Stimulated activated CD8-positive, alpha-beta memory T cell treated with anti-CD3 and anti-CD28 coated beads, Interleukin-15, amount 100 ng/mL, for 24 hours (primary cell): ENCODE measurements around the gene MARS1.
"Not testable (repeated sequence)": the region's sequence is repeated elsewhere in the genome, so short reads cannot be mapped to it uniquely, and the experiment has no call there.

Experiments
- DNase-seq: peaks from one replicate; pipeline ENCODE4 v3.0.0-alpha.2; 2020; ENCODE audit warnings: low read depth

MARS1 gene

GRCh38 chr12:57495051-57495701 is 7.3 kb downstream of the MARS1 start:
- not testable (repeated sequence) for DNase-seq

GRCh38 chr12:57496822-57497221 is 9.0 kb downstream of the MARS1 start:
- no peak for DNase-seq

- DNase-seq = no peak
Observed at GRCh38 chr12:57497223-57498131, 9.6 kb downstream of the MARS1 start.

GRCh38 chr12:57498132-57498502 is 10.2 kb downstream of the MARS1 start:
- DNase-seq = no peak

GRCh38 chr12:57498571-57498970 is 10.7 kb downstream of the MARS1 start:
- DNase-seq = no peak

GRCh38 chr12:57500213-57500612 is 12.3 kb downstream of the MARS1 start:
- DNase-seq = no peak

- DNase-seq = not testable (repeated sequence)
Observed at GRCh38 chr12:57502311-57502969, 14.6 kb downstream of the MARS1 start.

- not testable (repeated sequence) for DNase-seq
Observed at GRCh38 chr12:57506541-57506940, 18.7 kb downstream of the MARS1 start.

- not testable (repeated sequence) for DNase-seq
Observed at GRCh38 chr12:57507796-57508195, 19.9 kb downstream of the MARS1 start.

GRCh38 chr12:57511161-57511560 is 23.3 kb downstream of the MARS1 start:
- no peak for DNase-seq

GRCh38 chr12:57511588-57512325 is 23.9 kb downstream of the MARS1 start:
- DNase-seq = no peak

GRCh38 chr12:57512665-57513064 is 24.8 kb downstream of the MARS1 start:
- no peak for DNase-seq

GRCh38 chr12:57513266-57513665 is 25.4 kb downstream of the MARS1 start:
- DNase-seq = no peak

- not testable (repeated sequence) for DNase-seq
Observed at GRCh38 chr12:57513677-57514076, 25.8 kb downstream of the MARS1 start.

GRCh38 chr12:57514246-57514645 is 26.4 kb downstream of the MARS1 start:
- DNase-seq = not testable (repeated sequence)

- DNase-seq = no peak
Observed at GRCh38 chr12:57514720-57515407, 27.0 kb downstream of the MARS1 start.

- DNase-seq = no peak
Observed at GRCh38 chr12:57515408-57515933, 27.6 kb downstream of the MARS1 start.

GRCh38 chr12:57515934-57516541 is 28.2 kb downstream of the MARS1 start:
- DNase-seq = no peak

GRCh38 chr12:57516617-57517153 is 28.8 kb downstream of the MARS1 start:
- DNase-seq = no peak

GRCh38 chr12:57517187-57517586 is 29.3 kb downstream of the MARS1 start:
- DNase-seq = no peak
